ENCODE data around the gene PLCB4. TPM values are rescaled to one million over a fixed set of nuclear protein-coding genes. Genes with fewer than 3 reads are reported as not detected.

The PLCB4 gene
- total RNA-seq, 1 experiment from 2014 or later: 10.1 TPM

DNA sequence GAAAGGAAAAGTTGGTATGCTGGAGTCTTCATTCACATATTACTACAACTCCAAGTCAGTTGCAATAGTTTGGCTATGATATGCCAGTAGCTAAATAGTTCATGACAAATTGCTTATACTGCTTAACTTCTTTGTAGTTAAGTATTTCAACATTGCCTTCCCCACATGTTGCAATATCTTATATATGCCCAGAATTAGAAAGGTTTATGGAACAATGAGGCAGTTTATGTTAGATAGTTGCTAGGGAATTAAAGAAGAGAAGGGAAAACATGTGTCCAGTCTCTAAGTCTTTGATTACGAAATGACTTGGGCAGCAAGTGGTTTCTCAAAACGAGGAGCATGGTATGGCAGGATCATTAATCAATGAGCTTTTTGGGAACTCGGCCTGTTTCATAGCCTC is 145.8 kb downstream of the PLCB4 start:
- no peak for TF ChIP-seq CTCF (conservative IDR thresholded peaks at IDR 0.05)
- Mint-ChIP-seq H3K36me3 (ENCODE audit: insufficient read depth in 1 of 3, low read depth in 3 of 3) (no peaks in the 10 kb centered on the region; a peak in 1 of 7 replicates), H3K27ac (no peak overlapping the region), H3K9me3 (no peaks in the 10 kb centered on the region), H3K27me3 (ENCODE audit: low read depth) (no peaks in the 10 kb centered on the region), H3K4me3 (no peak overlapping the region), H3K4me1 (peaks cover 3 to 8% of the 10 kb centered on the region in 2 experiments; a peak in 1 of 4 replicates)
- Histone ChIP-seq H3K4ac (ENCODE audit: low read depth, low read length) (no peak overlapping the region), H3K23me2 (ENCODE audit: insufficient read length, low read depth, low read length, poor library complexity, severe bottlenecking) (no peaks in the 10 kb centered on the region), H3K56ac (ENCODE audit: insufficient read length, low read depth, low read length) (no peak overlapping the region), H2BK120ac (ENCODE audit: low read depth, low read length, poor library complexity, severe bottlenecking) (no peak overlapping the region), H4K5ac (ENCODE audit: insufficient read length, low read depth, low read length) (no peak overlapping the region), H3K9me3 (ENCODE audit: control insufficient read depth, low read depth, low read length) (no peaks in the 10 kb centered on the region), H3K27ac (ENCODE audit: insufficient read length, low read depth, low read length) (no peak overlapping the region), H2BK15ac (ENCODE audit: low read depth, low read length) (no peak overlapping the region), H3K9ac (ENCODE audit: extremely low read depth, insufficient read length, low read length) (no peak overlapping the region), H2BK5ac (ENCODE audit: insufficient read length, low read length) (no peak overlapping the region), H3K79me1 (ENCODE audit: insufficient read depth, low read depth, low read length, poor library complexity, severe bottlenecking) (no peaks in the 10 kb centered on the region), H2BK12ac (ENCODE audit: insufficient read length, low read depth, low read length) (no peak overlapping the region), H2AFZ (ENCODE audit: low read length) (no peak overlapping the region), H2AK5ac (ENCODE audit: insufficient read length, low read length) (no peak overlapping the region), H3T11ph (ENCODE audit: low read length) (no peak overlapping the region), H4K20me1 (ENCODE audit: control insufficient read depth, insufficient read depth, insufficient read length) (no peaks in the 10 kb centered on the region), H3K18ac (ENCODE audit: insufficient read length, low read depth, low read length) (no peak overlapping the region), H3K4me2 (ENCODE audit: insufficient read depth, insufficient read length, low read length) (no peak overlapping the region), H3K79me2 (ENCODE audit: insufficient read depth, low read length) (no peaks in the 10 kb centered on the region), H3K27me3 (ENCODE audit: insufficient read depth, low read length) (no peaks in the 10 kb centered on the region), H3K23ac (ENCODE audit: insufficient read length, low read depth, low read length) (no peak overlapping the region), H4K91ac (ENCODE audit: insufficient read length, low read depth, low read length) (no peak overlapping the region), H3K14ac (ENCODE audit: insufficient read depth, low read length) (no peak overlapping the region), H3K4me1 (ENCODE audit: insufficient read depth, low read length) (no peaks in the 10 kb centered on the region), H2BK20ac (ENCODE audit: low read depth, low read length, poor library complexity, severe bottlenecking) (no peak overlapping the region), H4K8ac (replicated peaks; ENCODE audit: insufficient read length, low read depth, low read length) (no peak overlapping the region)
- WGBS (ENCODE audit: extremely low coverage, insufficient read length, low lambda C conversion rate): no CpG with 5 or more reads among the region's 3 CpGs
- DNase-seq: no peak
